PC-3 (cell line): ENCODE results near the gene EFHC2.

ENCODE experiments used
- CTCF ChIP-seq: fragments of 300-600 bp; sonication (generic); conservative IDR thresholded peaks from 2 replicates; pipeline ENCODE4 v1.5.1; 2017; ENCODE audit warnings: antibody characterized with exemption, low read depth, mild to moderate bottlenecking, low read length
- EZH2 ChIP-seq: fragments of 300-600 bp; sonication (generic); IDR thresholded peaks from one replicate; pipeline ENCODE4 v1.6.1; 2017; ENCODE audit warnings: antibody characterized with exemption, mild to moderate bottlenecking, low read length; ENCODE audit not compliant: unreplicated experiment

GRCh38 chrX:44157858-44158257 lies 185.6 kb downstream of the EFHC2 start:
- no peak for TF ChIP-seq CTCF
- no peak for TF ChIP-seq EZH2
